ENCODE data around the gene GEMIN8.

The GEMIN8 gene

GRCh38 chrX:14015941-14016340 is 13.8 kb downstream of the GEMIN8 start:
- DNase-seq (ENCODE audit: low read depth): no peak

DNA sequence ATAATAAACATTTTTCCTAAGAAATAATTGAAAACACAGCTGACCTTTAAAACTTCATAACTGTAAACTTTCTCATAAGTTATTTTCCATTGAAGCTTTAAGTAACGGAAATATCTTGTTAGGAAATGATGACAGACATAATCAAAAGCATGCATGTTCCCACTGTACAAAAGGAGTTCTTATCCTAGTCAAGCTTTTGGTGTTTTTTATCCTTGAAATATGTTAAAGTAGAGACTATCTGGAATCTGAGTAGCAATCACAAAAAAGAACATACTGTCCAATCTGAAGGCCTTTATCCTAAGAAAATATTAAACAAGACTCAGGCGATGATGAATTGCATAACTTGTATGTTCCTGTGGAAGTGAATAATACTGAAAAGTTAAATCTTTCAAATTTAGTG is 14.4 kb downstream of the GEMIN8 start:
- no peak for DNase-seq (ENCODE audit: low read depth)

- no peak for DNase-seq (ENCODE audit: low read depth)
Observed at GRCh38 chrX:14014526-14014925, 15.2 kb downstream of the GEMIN8 start.

- DNase-seq (ENCODE audit: low read depth): no peak
Observed at GRCh38 chrX:14013054-14013453, 16.6 kb downstream of the GEMIN8 start.

DNA sequence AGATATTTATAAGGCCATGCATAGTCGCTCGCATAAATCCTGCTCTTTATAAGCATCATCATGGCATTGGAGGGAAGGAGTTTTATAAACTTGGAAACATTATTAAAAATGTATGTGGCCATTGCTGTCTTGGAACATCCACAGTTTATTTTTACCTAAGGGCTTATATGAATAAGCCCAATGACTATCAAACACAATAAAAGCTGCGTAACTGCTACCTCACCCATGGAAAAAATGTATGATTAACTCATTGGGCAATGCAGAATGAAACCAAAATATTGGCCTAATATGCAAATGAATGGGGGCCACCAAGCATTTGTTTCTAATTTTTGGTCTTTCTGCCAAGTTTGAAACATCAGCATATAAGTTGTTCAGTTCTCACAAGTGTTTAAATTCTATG is 19.1 kb downstream of the GEMIN8 start:
- no peak for DNase-seq (ENCODE audit: low read depth)

GRCh38 chrX:14006540-14006939 is 23.2 kb downstream of the GEMIN8 start:
- no peak for DNase-seq (ENCODE audit: low read depth)

DNA sequence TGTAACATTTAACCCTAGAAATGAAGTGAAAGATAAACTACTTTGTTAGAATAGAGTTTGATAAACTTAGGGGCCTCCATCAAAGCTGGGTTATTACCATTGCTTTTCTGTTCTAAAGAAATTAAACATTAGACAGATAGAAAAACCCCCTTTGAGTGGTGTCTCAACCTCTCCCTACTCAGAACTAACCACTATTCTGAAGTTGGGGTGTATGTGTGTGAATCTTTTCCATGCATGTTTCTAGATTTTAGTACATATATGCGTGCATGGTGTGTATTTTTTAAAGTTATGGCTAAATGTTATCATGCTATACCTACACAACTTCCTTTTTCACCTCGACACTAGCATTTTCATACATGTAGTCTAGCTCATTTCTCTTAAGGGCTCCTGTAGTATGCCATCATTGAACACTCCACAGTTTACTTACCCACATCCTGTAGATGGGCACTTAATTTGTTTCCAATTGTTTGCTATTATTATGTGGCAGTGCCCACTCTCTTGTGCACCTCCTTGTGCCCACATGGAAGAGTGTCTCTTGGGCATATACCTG is 25.7 kb downstream of the GEMIN8 start:
- no peak for DNase-seq (ENCODE audit: low read depth)

- no peak for DNase-seq (ENCODE audit: low read depth)
Observed at GRCh38 chrX:14003028-14003427, 26.7 kb downstream of the GEMIN8 start.

DNA sequence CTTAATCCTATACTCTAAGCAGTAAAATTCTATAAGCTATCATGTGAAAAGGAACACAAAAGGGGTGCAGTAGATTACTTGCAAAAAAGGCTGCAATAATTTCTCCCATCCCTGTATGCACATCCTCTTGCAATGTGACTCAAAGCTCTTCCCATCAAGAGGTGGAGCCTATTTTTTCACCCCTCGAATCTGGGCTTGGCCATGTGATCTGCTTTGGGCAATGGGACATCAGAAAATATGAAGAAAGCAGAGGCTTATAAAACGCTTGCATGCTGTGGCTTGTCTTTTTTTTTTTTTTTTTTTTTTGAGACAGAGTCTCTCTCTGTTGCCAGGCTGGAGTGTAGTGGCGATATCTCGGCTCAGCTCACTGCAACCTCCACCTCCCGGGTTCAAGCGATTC is 33.0 kb downstream of the GEMIN8 start:
- DNase-seq (ENCODE audit: low read depth): no peak

- no peak for DNase-seq (ENCODE audit: low read depth)
Observed at GRCh38 chrX:13994536-13995080, 35.1 kb downstream of the GEMIN8 start.

GRCh38 chrX:13994104-13994503 is 35.6 kb downstream of the GEMIN8 start:
- DNase-seq (ENCODE audit: low read depth): no peak

DNA sequence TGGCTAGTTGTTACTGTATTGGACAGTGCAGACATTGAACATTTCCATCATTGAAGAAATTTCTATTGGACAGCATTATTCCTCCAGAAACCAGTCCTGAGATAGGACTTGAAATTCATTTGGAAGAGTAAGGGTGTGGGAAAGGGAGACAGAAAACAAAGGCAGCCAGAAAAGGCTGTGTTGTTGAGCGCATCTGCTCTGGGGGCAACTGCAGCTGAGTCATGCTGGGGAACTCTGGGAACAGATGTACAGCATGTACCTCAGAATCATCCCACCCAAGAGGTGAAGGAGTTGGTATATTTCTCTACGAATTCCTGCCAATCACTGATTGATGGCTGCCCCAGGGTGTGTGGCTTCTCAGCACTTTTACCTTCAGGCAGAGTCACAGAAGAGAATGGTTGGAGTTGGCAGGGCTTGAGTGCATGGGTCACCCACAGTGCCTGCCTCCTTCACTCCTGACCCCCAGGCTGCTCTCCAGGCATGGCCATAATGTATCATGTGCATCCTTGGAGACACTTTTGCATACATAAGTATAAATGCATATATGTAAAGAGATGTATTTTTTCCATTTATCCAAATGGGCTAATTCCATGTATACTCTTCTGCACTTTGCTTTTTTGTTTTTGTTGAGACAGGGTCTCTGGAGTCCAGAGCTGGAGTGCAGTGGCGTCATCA is 39.4 kb downstream of the GEMIN8 start:
- no peak for DNase-seq (ENCODE audit: low read depth)

- no peak for DNase-seq (ENCODE audit: low read depth)
Observed at GRCh38 chrX:13985697-13986435, 43.8 kb downstream of the GEMIN8 start.

DNA sequence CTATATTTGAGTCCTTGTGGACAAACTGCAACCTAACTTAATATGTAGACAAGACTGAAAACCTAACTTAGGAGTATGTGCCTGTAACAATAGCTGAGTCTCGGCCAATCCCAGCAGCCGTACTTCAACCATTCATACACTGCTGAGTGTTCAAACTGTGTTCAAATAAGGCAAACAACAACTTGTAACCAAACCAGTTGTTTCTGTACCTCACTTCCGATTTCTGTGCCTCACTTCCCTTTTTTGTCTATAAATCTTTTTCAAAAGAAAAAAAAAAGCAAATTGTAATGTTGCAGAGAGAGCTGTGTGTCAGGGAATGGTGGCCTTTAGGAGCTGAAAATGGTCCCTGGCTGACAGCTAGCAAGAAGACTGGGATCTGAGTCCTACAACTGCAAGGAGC is 46.0 kb downstream of the GEMIN8 start:
- no peak for DNase-seq (ENCODE audit: low read depth)

- DNase-seq (ENCODE audit: low read depth): no peak
Observed at GRCh38 chrX:13968198-13968597, 61.5 kb downstream of the GEMIN8 start.

- no peak for DNase-seq (ENCODE audit: low read depth)
Observed at GRCh38 chrX:13967636-13968035, 62.1 kb downstream of the GEMIN8 start.

DNA sequence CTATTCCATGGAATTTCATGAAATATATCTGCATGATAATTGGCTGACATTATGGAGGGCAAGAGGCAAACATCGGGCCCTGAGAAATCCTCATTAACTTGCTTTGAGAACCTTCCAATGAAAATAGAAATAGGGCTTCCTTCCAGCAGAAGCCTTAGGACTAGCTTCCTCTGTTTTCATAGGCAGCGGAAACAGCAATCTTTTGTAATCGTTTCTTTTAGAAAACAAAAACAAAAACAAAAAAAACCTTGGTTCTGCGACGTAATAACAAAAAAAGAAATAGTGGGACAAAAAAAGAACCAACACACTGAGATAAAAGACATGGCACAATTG is 62.9 kb downstream of the GEMIN8 start:
- DNase-seq (ENCODE audit: low read depth): no peak

DNA sequence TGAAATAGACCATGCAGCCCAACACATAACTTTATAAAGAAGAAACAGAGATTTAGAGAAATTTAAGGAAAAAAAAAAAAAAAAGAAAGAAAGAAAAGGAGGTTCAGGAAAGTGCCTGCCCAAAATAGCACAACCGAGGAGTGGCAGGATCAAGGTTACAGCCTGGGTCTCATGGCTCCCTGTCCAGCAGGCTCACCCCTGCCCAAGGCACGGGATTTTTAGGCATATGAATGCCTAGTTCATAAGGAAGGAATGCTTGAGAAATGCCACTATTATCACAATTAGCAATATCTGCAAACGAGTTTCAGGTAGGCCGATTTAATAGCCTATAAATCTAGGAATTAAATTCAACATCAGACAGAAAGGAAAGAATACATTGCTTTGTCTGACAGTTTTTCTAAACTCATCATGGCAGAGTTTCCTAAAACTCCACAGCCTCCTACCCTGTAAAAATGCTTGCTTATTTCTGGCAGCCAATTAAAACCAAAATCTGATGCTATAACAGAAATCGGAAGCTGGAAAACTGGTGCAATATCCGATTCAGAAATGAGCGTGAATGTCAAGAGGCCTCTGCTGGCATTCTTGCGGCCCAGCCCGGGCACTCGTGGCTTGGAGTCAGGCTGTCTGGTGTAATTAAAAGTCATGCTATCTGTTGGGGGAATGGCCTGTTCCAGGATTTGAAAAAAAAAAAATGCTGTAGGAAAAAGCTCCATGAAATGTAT is 63.5 kb downstream of the GEMIN8 start:
- no peak for DNase-seq (ENCODE audit: low read depth)

DNA sequence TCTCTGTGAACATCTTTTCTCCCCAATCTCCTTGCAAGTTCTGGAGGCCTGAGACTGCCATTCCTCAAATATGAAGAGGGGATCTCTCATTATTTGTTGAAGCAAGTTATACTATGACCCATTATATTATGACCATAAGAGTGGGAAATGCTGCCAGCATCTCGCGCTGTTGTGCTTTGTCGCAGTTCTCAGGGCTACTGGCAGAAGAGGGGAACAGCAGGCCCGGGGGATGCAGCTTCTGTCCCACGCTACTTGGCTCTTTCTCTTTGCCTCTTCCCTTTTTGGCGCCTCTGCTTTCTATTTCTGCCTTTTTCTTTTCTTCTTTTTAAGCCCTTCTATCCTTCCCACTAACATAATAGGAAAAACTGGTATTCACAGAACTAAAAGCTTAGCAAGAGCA is 64.2 kb downstream of the GEMIN8 start:
- DNase-seq (ENCODE audit: low read depth): no peak

GRCh38 chrX:13956998-13957397 is 72.7 kb downstream of the GEMIN8 start:
- no peak for DNase-seq (ENCODE audit: low read depth)
